Suprapubic skin (tissue), 4 donors: ENCODE data around the gene CDK5. TPM values are rescaled to one million over a fixed set of nuclear protein-coding genes. Genes with fewer than 3 reads are reported as not detected.

Experiments used
- DNase-seq, 2 donors: peaks; one replicate each; pipeline ENCODE4 v3.0.0-alpha.2; 2019; ENCODE audit warnings: low spot score in 2 of 2
- H3K27ac ChIP-seq: fragments of 200-600 bp; sonication (generic); one replicate; pipeline ENCODE4 v1.5.1; 2019
- H3K27me3 ChIP-seq: fragments of 200-600 bp; sonication (generic); one replicate; pipeline ENCODE4 v1.5.1; 2019
- H3K36me3 ChIP-seq: fragments of 200-600 bp; sonication (generic); one replicate; pipeline ENCODE4 v1.5.1; 2019
- H3K4me1 ChIP-seq: fragments of 200-600 bp; sonication (generic); one replicate; pipeline ENCODE4 v1.5.1; 2019
- H3K4me3 ChIP-seq: fragments of 200-600 bp; sonication (generic); one replicate; pipeline ENCODE4 v1.5.1; 2019; ENCODE audit warnings: mild to moderate bottlenecking
- H3K9me3 ChIP-seq: fragments of 200-600 bp; sonication (generic); one replicate; pipeline ENCODE4 v1.5.1; 2019
- EP300 ChIP-seq: sonication (generic); formaldehyde crosslinking; IDR thresholded peaks from one replicate; pipeline ENCODE4 v1.6.1; 2017; ENCODE audit warnings: antibody characterized with exemption
- POLR2A ChIP-seq, 2 donors: fragments of 450-650 bp; IDR thresholded peaks; one replicate each; pipeline ENCODE4 v1.6.1; 2017; ENCODE audit warnings: antibody characterized with exemption in 2 of 2, mild to moderate bottlenecking in 2 of 2, moderate library complexity in 2 of 2
- POLR2AphosphoS5 ChIP-seq, 3 donors: sonication (generic); formaldehyde crosslinking; IDR thresholded peaks; one replicate each; pipeline ENCODE4 v1.6.1; 2017; ENCODE audit warnings: antibody characterized with exemption in 3 of 3
- WGBS: methylation state at CpG from one replicate; pipeline ENCODE4 v1.1.5; 2018; 5-methylcytosine and 5-hydroxymethylcytosine counted together
- total RNA-seq, 4 donors: library from RNA; depleted of rRNA; stranded (reverse); fragments of >200 nt; gene quantifications; one replicate each; pipeline ENCODE4 v1.1.0, GENCODE V29; 2016
- TF ChIP-seq, protein P1 (sequence below), 2 donors: fragments of 200-600 bp in 1 of 2; fragments of 450-650 bp in 1 of 2; sonication (generic) in 1 of 2; IDR thresholded peaks; one replicate each; pipeline ENCODE4 v1.5.1; 2016 to 2019; ENCODE audit warnings: antibody characterized with exemption in 2 of 2, mild to moderate bottlenecking in 1 of 2, moderate library complexity in 1 of 2

The CDK5 gene
- total RNA-seq, 4 donors from 2014 or later = 7.7 to 14.7 (median 13.4) TPM

DNA sequence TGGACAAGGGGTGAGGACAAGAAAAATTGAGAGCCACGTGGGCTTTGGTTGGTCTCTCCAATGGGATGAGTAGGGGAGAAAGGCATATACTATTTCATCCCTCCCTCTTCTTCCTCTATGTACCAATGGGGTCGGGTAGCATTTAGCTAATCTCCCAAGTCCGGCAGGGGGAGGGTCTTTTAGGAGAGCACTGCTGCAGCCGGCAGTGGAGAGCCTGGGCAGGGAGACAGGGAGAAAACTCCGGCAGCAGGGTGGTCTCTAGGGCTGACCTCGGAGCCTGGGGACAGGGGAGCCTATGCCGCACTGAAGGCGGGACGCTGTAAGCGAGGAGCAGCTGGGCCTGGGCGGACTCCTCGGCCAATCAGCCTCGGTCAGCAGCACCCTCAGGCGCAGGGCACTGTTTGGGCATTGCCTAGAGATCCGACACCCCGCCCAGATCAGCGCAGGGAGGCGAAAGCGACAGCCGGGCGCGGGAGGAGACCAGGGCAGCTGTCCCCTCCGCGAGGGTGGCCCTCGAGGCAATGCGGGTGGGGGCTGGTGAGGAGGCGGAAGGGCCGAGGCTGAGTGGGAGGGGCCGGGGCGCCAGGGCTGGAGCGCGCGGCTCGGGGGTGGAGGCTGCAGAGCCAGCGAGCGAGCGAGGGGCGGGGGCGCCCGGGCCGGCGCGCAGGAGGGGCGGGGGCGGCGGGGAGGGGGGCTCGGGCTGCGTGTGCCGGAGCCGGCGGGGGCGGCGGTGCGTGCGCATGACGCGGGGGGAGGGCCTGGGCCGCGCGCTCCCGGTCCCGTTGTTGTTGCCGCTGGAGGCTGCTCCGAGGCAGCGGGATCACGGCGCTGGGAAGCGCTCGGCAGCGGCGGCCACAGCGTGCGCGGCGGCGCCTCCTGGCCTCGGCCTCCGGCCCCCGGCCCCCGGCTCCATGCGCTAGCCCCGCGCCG, 28.3 kb upstream of the CDK5 start, which contains the start of gene AGAP3:
Gene AGAP3, plus strand, starts transcription at position 785 of the 930 bp plus-strand sequence. CDS start 267 bp downstream, outside the sequence.
- peak in 1 of 2 donors; percentile 20 for TF ChIP-seq POLR2A (IDR thresholded peaks at IDR 0.05)
- TF ChIP-seq EP300 = no peak
- no peaks in the 10 kb centered on the region for H3K9me3 ChIP-seq
- H3K27ac ChIP-seq = peak within 1 kb of the TSS; percentile 88
- peak within 1 kb of the TSS; percentile 62 for H3K4me3 ChIP-seq
- no peaks in the 10 kb centered on the region for H3K27me3 ChIP-seq
- H3K36me3 ChIP-seq = no peaks in the 10 kb centered on the region
- 2% methylated on average over 8 of the region's 84 CpGs for WGBS
- peak; percentile 93 to 94 for DNase-seq
- H3K4me1 ChIP-seq = peaks cover 78% of the 10 kb centered on the region

DNA sequence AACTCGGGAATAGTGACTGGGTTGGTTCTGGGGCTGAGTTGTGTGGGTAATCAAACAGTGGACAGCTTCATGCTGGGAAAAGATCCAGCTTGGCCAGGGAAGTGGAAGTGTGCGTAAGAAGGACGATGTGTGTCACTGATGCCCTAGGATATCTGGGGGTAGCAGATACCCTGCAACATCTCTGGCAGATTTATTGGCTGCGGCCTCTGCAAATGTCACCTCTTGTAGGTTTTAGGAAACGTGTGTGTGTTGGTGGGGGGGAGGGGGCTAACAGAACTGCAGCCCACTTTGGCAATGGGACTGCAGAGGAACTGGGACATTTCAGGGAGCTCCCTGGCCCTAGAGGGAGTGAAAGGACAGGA, 27.6 kb upstream of the CDK5 start:
- H3K9me3 ChIP-seq = no peaks in the 10 kb centered on the region
- TF ChIP-seq POLR2A (IDR thresholded peaks at IDR 0.05) (no peak), POLR2AphosphoS5 (IDR thresholded peaks at IDR 0.05) (no peak), EP300 (no peak)
- TF ChIP-seq, protein P1, sequence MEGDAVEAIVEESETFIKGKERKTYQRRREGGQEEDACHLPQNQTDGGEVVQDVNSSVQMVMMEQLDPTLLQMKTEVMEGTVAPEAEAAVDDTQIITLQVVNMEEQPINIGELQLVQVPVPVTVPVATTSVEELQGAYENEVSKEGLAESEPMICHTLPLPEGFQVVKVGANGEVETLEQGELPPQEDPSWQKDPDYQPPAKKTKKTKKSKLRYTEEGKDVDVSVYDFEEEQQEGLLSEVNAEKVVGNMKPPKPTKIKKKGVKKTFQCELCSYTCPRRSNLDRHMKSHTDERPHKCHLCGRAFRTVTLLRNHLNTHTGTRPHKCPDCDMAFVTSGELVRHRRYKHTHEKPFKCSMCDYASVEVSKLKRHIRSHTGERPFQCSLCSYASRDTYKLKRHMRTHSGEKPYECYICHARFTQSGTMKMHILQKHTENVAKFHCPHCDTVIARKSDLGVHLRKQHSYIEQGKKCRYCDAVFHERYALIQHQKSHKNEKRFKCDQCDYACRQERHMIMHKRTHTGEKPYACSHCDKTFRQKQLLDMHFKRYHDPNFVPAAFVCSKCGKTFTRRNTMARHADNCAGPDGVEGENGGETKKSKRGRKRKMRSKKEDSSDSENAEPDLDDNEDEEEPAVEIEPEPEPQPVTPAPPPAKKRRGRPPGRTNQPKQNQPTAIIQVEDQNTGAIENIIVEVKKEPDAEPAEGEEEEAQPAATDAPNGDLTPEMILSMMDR (IDR thresholded peaks at IDR 0.05) = no peak
- peak overlapping the region; percentile 62 for H3K4me3 ChIP-seq
- peak in 1 of 2 donors; percentile 65 for DNase-seq
- H3K36me3 ChIP-seq = no peaks in the 10 kb centered on the region
- peak overlapping the region; percentile 72 for H3K27ac ChIP-seq
- no peaks in the 10 kb centered on the region for H3K27me3 ChIP-seq
- WGBS = 34% methylated on average over 5 of the region's 5 CpGs
- H3K4me1 ChIP-seq = peaks cover 74% of the 10 kb centered on the region

DNA sequence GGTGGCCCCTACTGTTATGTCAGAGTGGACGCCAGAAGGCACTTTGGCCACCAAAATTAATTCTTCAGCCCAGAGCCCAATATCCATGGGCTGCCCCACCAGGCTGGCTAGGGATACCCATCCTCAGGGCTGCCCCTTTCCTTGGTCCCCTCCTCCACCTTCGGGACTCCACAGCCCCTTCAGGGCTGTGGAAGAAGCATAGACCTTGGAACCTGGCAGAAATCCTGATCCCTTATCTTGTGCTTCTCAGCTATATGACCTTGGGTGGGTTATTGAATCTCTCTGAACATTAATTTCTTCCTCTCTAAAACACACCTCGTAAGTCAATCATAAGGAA, 26.1 kb upstream of the CDK5 start:
- H3K9me3 ChIP-seq = no peaks in the 10 kb centered on the region
- WGBS = 38% methylated on average over 3 of the region's 3 CpGs
- TF ChIP-seq POLR2AphosphoS5 (IDR thresholded peaks at IDR 0.05) = no peak
- H3K36me3 ChIP-seq = no peaks in the 10 kb centered on the region
- no peak overlapping the region for H3K27ac ChIP-seq
- no peaks in the 10 kb centered on the region for H3K27me3 ChIP-seq
- no peak for DNase-seq
- H3K4me3 ChIP-seq = peak overlapping the region; percentile 75
- H3K4me1 ChIP-seq = peaks cover 73% of the 10 kb centered on the region

- WGBS = 2% methylated on average over 22 of the region's 69 CpGs
Observed at GRCh38 chr7:151083071-151083823, 25.6 kb upstream of the CDK5 start, which contains the start of gene TMUB1. Gene TMUB1, minus strand, starts transcription at chr7:151083493. Its CDS starts 930 bp downstream, at chr7:151082563.

DNA sequence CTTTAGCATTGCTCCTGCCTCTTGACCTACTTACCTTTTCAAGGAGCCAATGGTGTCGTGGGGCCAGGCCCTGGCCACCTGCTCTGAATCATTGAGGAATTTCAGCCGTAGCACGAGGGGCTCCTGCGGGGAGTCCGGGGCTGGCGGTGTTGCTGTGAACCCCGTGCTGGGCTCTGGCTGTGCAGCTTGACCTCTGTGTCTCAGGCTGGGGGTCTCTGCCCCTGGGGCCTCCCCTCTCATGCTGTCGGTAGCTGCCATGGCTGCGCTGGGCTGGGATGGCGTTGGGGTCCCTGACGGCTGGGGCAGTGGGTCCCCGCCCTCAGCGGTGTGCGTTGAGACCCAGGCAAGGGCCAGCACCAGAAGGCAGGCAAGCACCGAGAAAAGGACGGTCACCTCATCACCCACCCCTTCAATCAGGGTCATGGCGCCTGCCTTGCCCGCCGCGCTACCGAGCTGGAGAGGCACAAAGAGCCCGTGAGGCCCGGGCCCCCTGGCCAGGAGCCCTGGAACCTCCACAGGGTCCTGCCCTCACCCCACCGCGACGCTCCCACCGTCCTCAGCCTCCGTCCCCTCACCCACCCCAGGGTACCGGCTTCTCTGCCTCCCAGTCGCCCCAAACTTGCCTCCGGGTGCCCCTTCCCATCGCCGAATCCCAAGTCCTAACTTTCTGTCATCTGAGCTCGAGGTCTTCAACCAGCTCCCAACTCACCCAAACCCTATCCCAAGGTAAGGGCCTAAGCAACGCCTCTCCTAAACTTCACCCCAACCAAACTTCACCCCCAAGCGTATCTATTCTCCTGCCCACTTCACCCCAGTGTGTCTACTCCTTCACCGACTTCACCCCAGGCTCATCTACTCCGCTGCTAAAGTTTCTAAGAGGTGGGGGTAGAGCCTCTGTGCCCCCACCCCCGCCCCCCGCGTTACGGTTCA, 24.7 kb upstream of the CDK5 start:
- Histone ChIP-seq H3K36me3 (peaks cover 4% of the 10 kb centered on the region), H3K27me3 (no peaks in the 10 kb centered on the region), H3K9me3 (no peaks in the 10 kb centered on the region), H3K27ac (peak overlapping the region; percentile 91), H3K4me1 (peaks cover 73% of the 10 kb centered on the region), H3K4me3 (peak overlapping the region; percentile 75)
- peak in 1 of 2 donors; percentile 74 for DNase-seq
- 42% methylated on average over 31 of the region's 42 CpGs for WGBS
- TF ChIP-seq EP300 = no peak
- TF ChIP-seq POLR2AphosphoS5 (IDR thresholded peaks at IDR 0.05) = no peak
- TF ChIP-seq, protein P1 (IDR thresholded peaks at IDR 0.05) = no peak
- no peak for TF ChIP-seq POLR2A (IDR thresholded peaks at IDR 0.05)

More at GRCh38 chr7:151083071-151083823, 25.6 kb upstream of the CDK5 start, which contains the start of gene TMUB1:
- Histone ChIP-seq H3K4me3 (peak within 1 kb of the TSS; percentile 75), H3K4me1 (peaks cover 73% of the 10 kb centered on the region), H3K27ac (peak within 1 kb of the TSS; percentile 91), H3K36me3 (no peaks in the 10 kb centered on the region), H3K27me3 (no peaks in the 10 kb centered on the region), H3K9me3 (no peaks in the 10 kb centered on the region)
- no peak for TF ChIP-seq POLR2A (IDR thresholded peaks at IDR 0.05)
- TF ChIP-seq, protein P1 (IDR thresholded peaks at IDR 0.05) = no peak
- no peak for TF ChIP-seq EP300
- TF ChIP-seq POLR2AphosphoS5 (IDR thresholded peaks at IDR 0.05) = no peak
- DNase-seq = peak; percentile 90 to 93
